Measurements from ENCODE around the gene NFATC4.

The NFATC4 gene

DNA sequence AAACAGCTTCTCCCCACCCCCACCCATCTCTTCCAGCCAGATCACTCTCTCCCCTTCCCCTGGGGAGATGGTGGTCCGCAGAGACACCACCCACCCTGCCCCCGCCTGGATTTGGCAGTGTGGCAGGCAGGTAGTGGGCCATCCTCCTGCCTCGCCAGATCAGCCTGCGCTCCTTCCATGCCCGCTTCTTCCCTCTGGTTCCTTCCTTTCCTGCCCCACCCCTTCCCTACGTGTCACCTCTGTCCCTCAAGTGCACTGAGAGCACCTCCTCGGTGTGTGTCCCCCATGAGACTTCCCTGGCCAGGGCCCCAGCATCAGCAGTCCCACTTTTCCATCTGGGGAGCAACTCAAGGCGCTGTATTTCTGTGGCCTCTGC is 31.5 kb downstream of the NFATC4 start:
- H3K36me3 Mint-ChIP-seq (ENCODE audit: low read depth), result no peaks in the 10 kb centered on the region
- no peak overlapping the region for H3K27ac Mint-ChIP-seq
- ATAC-seq, result no peak

GRCh38 chr14:24399999-24400718 is 32.2 kb downstream of the NFATC4 start:
- H3K27me3 Mint-ChIP-seq, result peaks cover 9% of the 10 kb centered on the region
- H3K9me3 Mint-ChIP-seq, result no peaks in the 10 kb centered on the region
- peaks cover 4% of the 10 kb centered on the region for H3K4me1 Mint-ChIP-seq
- DNase-seq (no peak), ATAC-seq (no peak)
- no peak overlapping the region for H3K27ac Mint-ChIP-seq
- H3K36me3 Mint-ChIP-seq (ENCODE audit: low read depth), result no peaks in the 10 kb centered on the region
- H3K4me3 Mint-ChIP-seq, result no peak overlapping the region

More for the DNA sequence above, 31.5 kb downstream of the NFATC4 start:
- Mint-ChIP-seq H3K27me3 (peaks cover 9% of the 10 kb centered on the region), H3K4me3 (peak overlapping the region; percentile 35), H3K9me3 (no peaks in the 10 kb centered on the region), H3K4me1 (peaks cover 4% of the 10 kb centered on the region)
- no peak for DNase-seq

GRCh38 chr14:24401810-24402702 is 34.1 kb downstream of the NFATC4 start:
- Mint-ChIP-seq H3K4me3 (no peak overlapping the region), H3K9me3 (no peaks in the 10 kb centered on the region), H3K4me1 (peaks cover 4% of the 10 kb centered on the region), H3K27me3 (peaks cover 11% of the 10 kb centered on the region), H3K36me3 (ENCODE audit: low read depth) (no peaks in the 10 kb centered on the region), H3K27ac (no peak overlapping the region)
- no peak for DNase-seq
- no peak for ATAC-seq

DNA sequence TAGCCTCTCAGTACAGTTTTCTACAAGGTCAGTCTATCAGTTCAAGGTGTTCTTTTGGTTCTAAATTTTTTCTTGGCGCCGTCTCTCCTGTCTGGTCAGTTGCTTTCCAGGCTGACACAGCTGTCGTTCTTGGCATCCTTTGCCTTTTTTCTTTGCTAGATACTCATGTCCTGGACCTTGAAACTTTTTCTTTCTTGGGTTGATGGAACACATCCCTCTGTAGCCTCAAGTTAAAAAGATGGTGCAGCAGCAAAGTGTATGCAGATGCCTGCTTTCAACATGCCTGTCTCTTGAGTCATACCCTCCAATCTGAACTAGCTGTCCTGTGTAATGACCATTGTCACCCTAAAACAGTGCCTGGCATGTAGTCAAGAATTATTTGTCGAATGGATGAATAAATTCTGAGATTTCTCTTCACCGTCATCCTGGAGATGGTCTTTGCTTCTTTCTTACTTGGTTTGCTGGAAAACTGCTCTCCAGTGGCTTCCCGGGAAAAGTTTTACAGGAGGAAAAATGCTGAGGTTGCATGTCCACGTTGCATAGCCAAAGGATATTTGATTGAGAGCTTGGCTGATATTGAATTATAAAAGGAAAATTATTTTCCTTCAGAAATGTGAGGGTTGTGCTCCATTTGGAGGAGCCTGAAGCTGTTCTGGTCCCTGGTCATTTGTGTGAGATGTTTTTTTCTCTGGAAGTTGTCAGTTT is 35.5 kb downstream of the NFATC4 start:
- Mint-ChIP-seq H3K4me3 (no peak overlapping the region), H3K27me3 (peaks cover 11% of the 10 kb centered on the region), H3K4me1 (peaks cover 4% of the 10 kb centered on the region), H3K27ac (no peak overlapping the region), H3K36me3 (ENCODE audit: low read depth) (no peaks in the 10 kb centered on the region), H3K9me3 (no peaks in the 10 kb centered on the region)
- ATAC-seq (no peak), DNase-seq (no peak)

- Mint-ChIP-seq H3K27me3 (peaks cover 6% of the 10 kb centered on the region), H3K36me3 (ENCODE audit: low read depth) (no peaks in the 10 kb centered on the region), H3K9me3 (no peaks in the 10 kb centered on the region), H3K4me1 (no peaks in the 10 kb centered on the region), H3K27ac (no peak overlapping the region), H3K4me3 (no peak overlapping the region)
- DNase-seq (no peak), ATAC-seq (no peak)
Observed at GRCh38 chr14:24404814-24405213, 36.8 kb downstream of the NFATC4 start.

- H3K27ac Mint-ChIP-seq, result no peak overlapping the region
- H3K27me3 Mint-ChIP-seq, result peaks cover 2% of the 10 kb centered on the region
- no peaks in the 10 kb centered on the region for H3K36me3 Mint-ChIP-seq (ENCODE audit: low read depth)
- H3K4me3 Mint-ChIP-seq, result no peak overlapping the region
- no peak for DNase-seq
- no peak for ATAC-seq
- no peaks in the 10 kb centered on the region for H3K9me3 Mint-ChIP-seq
- H3K4me1 Mint-ChIP-seq, result no peaks in the 10 kb centered on the region
Observed at GRCh38 chr14:24406416-24406815, 38.4 kb downstream of the NFATC4 start.

DNA sequence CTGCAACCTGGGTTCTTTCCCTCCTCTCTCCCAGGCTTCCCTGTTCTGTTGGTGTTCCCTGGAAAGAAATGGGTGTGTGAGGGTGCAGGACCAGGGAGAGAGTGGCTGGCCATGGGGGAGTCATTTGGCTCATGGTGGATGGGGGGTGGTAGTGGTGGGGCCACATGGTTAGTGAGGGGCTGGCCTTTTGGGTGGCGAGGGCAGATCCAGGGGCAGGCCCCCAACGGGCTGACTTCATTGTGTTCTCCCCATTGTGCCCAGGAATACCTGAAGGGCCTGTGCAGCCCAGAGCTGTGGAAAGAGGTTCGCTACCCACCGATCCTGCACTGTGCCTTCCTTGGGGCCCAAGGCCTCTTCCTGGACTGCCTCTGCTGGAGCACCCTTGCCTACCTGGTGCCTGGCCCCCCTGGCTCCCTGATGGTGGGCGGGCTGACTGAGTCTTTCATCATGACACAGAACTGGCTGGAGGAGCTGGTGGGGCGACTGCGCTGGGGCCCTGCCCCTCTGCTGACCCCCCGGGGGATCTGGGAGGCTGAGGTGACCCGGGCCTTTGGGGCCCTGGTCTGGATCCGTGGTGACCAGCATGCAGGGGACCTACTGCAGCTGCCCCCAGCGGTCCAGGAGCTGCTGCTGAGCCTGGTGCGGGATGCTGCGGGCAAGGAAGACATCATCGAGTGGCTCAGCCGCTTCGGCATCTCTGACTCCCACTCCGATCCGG is 39.8 kb downstream of the NFATC4 start:
- Mint-ChIP-seq H3K9me3 (no peaks in the 10 kb centered on the region), H3K36me3 (ENCODE audit: low read depth) (no peaks in the 10 kb centered on the region), H3K27ac (no peak overlapping the region), H3K4me1 (no peaks in the 10 kb centered on the region), H3K27me3 (peaks cover 2% of the 10 kb centered on the region), H3K4me3 (no peak overlapping the region)
- no peak for ATAC-seq
- DNase-seq, result no peak

DNA sequence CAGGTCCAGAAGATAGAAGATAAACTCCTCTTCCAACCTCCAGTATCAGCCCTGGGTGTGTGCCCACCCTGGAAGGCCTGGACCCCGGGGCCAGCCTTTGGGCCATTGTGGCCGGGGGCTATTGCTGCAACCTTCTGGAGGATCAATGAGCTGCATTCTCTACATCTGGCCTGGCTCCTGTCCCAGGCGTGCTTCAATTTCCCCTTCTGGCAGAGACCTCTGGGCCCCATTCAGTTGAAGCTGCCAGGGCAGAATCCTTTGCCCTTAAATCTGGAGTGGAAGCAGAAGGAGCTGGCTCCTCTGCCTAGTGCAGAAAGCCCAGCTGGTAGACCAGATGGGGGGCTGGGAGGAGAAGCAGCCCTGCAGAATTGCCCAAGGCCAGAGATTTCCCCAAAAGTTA is 40.8 kb downstream of the NFATC4 start:
- no peaks in the 10 kb centered on the region for H3K4me1 Mint-ChIP-seq
- no peak for DNase-seq
- H3K27ac Mint-ChIP-seq, result no peak overlapping the region
- H3K27me3 Mint-ChIP-seq, result peaks cover 2% of the 10 kb centered on the region
- no peak overlapping the region for H3K4me3 Mint-ChIP-seq
- H3K36me3 Mint-ChIP-seq (ENCODE audit: low read depth), result no peaks in the 10 kb centered on the region
- H3K9me3 Mint-ChIP-seq, result no peaks in the 10 kb centered on the region
- ATAC-seq, result no peak

- Mint-ChIP-seq H3K4me1 (no peaks in the 10 kb centered on the region), H3K4me3 (no peak overlapping the region), H3K27ac (no peak overlapping the region), H3K36me3 (ENCODE audit: low read depth) (no peaks in the 10 kb centered on the region), H3K27me3 (peaks cover 2% of the 10 kb centered on the region), H3K9me3 (no peaks in the 10 kb centered on the region)
- DNase-seq, result no peak
- no peak for ATAC-seq
Observed at GRCh38 chr14:24409192-24409591, 41.2 kb downstream of the NFATC4 start.

- DNase-seq (no peak), ATAC-seq (no peak)
- Mint-ChIP-seq H3K36me3 (ENCODE audit: low read depth) (no peaks in the 10 kb centered on the region), H3K27me3 (peaks cover 2% of the 10 kb centered on the region), H3K9me3 (no peaks in the 10 kb centered on the region), H3K4me3 (no peak overlapping the region), H3K27ac (no peak overlapping the region), H3K4me1 (no peaks in the 10 kb centered on the region)
Observed at GRCh38 chr14:24409956-24410355, 42.0 kb downstream of the NFATC4 start.

GRCh38 chr14:24411443-24412389 is 43.7 kb downstream of the NFATC4 start:
- Mint-ChIP-seq H3K4me1 (no peaks in the 10 kb centered on the region), H3K4me3 (no peak overlapping the region), H3K27ac (no peak overlapping the region), H3K27me3 (no peaks in the 10 kb centered on the region), H3K9me3 (no peaks in the 10 kb centered on the region), H3K36me3 (ENCODE audit: low read depth) (no peaks in the 10 kb centered on the region)
- ATAC-seq (peak; percentile 59), DNase-seq (peak; percentile 39)

DNA sequence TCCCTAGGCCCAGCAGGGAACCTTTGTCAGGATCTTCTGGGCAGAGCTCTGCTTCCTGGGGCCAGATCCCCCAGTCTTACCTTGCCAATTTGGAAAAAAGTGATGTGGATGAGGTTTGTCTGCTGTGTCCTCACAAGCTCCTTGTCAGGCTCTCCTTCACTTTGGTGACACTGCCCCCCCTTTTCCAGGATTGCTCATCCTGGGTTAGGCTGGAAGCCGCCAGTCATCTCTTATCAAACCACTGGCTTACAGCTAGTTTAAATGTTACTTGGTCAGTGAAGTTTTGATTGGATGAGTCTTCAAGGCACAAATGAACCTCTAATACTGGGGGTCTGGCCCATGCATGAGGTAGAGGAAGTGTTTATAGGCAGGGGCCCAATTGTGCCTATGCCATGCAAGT is 46.1 kb downstream of the NFATC4 start:
- DNase-seq, result no peak
- ATAC-seq, result no peak
- Mint-ChIP-seq H3K27me3 (peaks cover 7% of the 10 kb centered on the region), H3K27ac (no peak overlapping the region), H3K36me3 (ENCODE audit: low read depth) (no peaks in the 10 kb centered on the region), H3K9me3 (no peaks in the 10 kb centered on the region), H3K4me3 (no peak overlapping the region), H3K4me1 (no peaks in the 10 kb centered on the region)

- ATAC-seq, result no peak
- no peak overlapping the region for H3K27ac Mint-ChIP-seq
- H3K4me1 Mint-ChIP-seq, result no peaks in the 10 kb centered on the region
- H3K9me3 Mint-ChIP-seq, result no peaks in the 10 kb centered on the region
- DNase-seq, result no peak
- H3K4me3 Mint-ChIP-seq, result no peak overlapping the region
- H3K27me3 Mint-ChIP-seq, result peaks cover 7% of the 10 kb centered on the region
- H3K36me3 Mint-ChIP-seq (ENCODE audit: low read depth), result no peaks in the 10 kb centered on the region
Observed at GRCh38 chr14:24414732-24415420, 46.9 kb downstream of the NFATC4 start.

Measured in activated naive CD8-positive, alpha-beta T cell treated with anti-CD3 and anti-CD28 coated beads, Interleukin-2, amount 50 U/mL, for 24 hours (primary cell).